Osteocyte (in vitro differentiated cells): ENCODE measurements around the gene UNC80. TPM values are rescaled to one million over a fixed set of nuclear protein-coding genes. Genes with fewer than 3 reads are reported as not detected.
A peak's percentile ranks its signal among the peaks of the same experiment; 100 is the strongest.

Source experiments
- DNase-seq: peaks from one replicate; pipeline ENCODE4 v3.0.0; 2021; ENCODE audit warnings: mixed read lengths; ENCODE audit not compliant: unreplicated experiment; ENCODE audit errors: extremely low spot score
- H3K27ac Mint-ChIP-seq: one replicate; pipeline ENCODE4 v1.8.0; 2021; ENCODE audit warnings: mild to moderate bottlenecking, mixed read lengths; ENCODE audit not compliant: unreplicated experiment
- H3K27me3 Mint-ChIP-seq: one replicate; pipeline ENCODE4 v1.8.0; 2021; ENCODE audit warnings: mixed read lengths; ENCODE audit not compliant: unreplicated experiment
- H3K36me3 Mint-ChIP-seq: one replicate; pipeline ENCODE4 v1.8.0; 2021; ENCODE audit warnings: mixed read lengths; ENCODE audit not compliant: unreplicated experiment
- H3K4me1 Mint-ChIP-seq: one replicate; pipeline ENCODE4 v1.8.0; 2021; ENCODE audit warnings: mixed read lengths; ENCODE audit not compliant: unreplicated experiment
- H3K4me3 Mint-ChIP-seq: one replicate; pipeline ENCODE4 v1.8.0; 2021; ENCODE audit warnings: mild to moderate bottlenecking, moderate library complexity, mixed read lengths; ENCODE audit not compliant: unreplicated experiment
- H3K9me3 Mint-ChIP-seq: one replicate; pipeline ENCODE4 v1.8.0; 2021; ENCODE audit warnings: mixed read lengths; ENCODE audit not compliant: unreplicated experiment
- CTCF ChIP-seq: fragments of 200-600 bp; sonication (generic); IDR thresholded peaks from 2 replicates; pipeline ENCODE4 v1.5.0; 2021; ENCODE audit warnings: antibody characterized with exemption, mild to moderate bottlenecking, moderate library complexity
- total RNA-seq: library from RNA; stranded (reverse); gene quantifications from 2 replicates; pipeline ENCODE4 v1.2.1, GENCODE V29; 2021

Gene UNC80
- total RNA-seq, 1 donor from 2014 or later: not detected

GRCh38 chr2:210002158-210003157 lies 230.8 kb downstream of the UNC80 start, which contains the start of gene RPE:
RPE (plus strand) TSS chr2:210002638; CDS start chr2:210002662, 24 bp downstream.
- DNase-seq: peak; percentile 97
- H3K27ac Mint-ChIP-seq: peak within 1 kb of the TSS; percentile 81
- H3K36me3 Mint-ChIP-seq: peaks cover 2% of the 10 kb centered on the region
- no peak for TF ChIP-seq CTCF
- H3K4me3 Mint-ChIP-seq: peak within 1 kb of the TSS; percentile 91
- no peaks in the 10 kb centered on the region for H3K9me3 Mint-ChIP-seq
- H3K27me3 Mint-ChIP-seq: no peaks in the 10 kb centered on the region
- peaks cover 27% of the 10 kb centered on the region for H3K4me1 Mint-ChIP-seq

GRCh38 chr2:210003359-210003758 lies 231.7 kb downstream of the UNC80 start:
- peak overlapping the region; percentile 77 for H3K27ac Mint-ChIP-seq
- no peak for TF ChIP-seq CTCF
- no peak for DNase-seq

GRCh38 chr2:210004881-210005280 lies 233.2 kb downstream of the UNC80 start:
- Mint-ChIP-seq H3K36me3 (peaks cover 9% of the 10 kb centered on the region), H3K4me3 (no peak overlapping the region), H3K9me3 (no peaks in the 10 kb centered on the region), H3K27me3 (no peaks in the 10 kb centered on the region), H3K27ac (no peak overlapping the region), H3K4me1 (peaks cover 27% of the 10 kb centered on the region)
- no peak for TF ChIP-seq CTCF
- DNase-seq: no peak

More at GRCh38 chr2:210003359-210003758, 231.7 kb downstream of the UNC80 start:
- no peaks in the 10 kb centered on the region for H3K27me3 Mint-ChIP-seq
- H3K4me1 Mint-ChIP-seq: peaks cover 27% of the 10 kb centered on the region
- H3K4me3 Mint-ChIP-seq: peak overlapping the region; percentile 91
- H3K36me3 Mint-ChIP-seq: peaks cover 6% of the 10 kb centered on the region
- no peaks in the 10 kb centered on the region for H3K9me3 Mint-ChIP-seq

GRCh38 chr2:210007895-210008294 lies 236.3 kb downstream of the UNC80 start:
- no peak overlapping the region for H3K27ac Mint-ChIP-seq
- no peak overlapping the region for H3K4me3 Mint-ChIP-seq

More at GRCh38 chr2:210007895-210008294, 236.3 kb downstream of the UNC80 start:
- Mint-ChIP-seq H3K4me1 (peaks cover 19% of the 10 kb centered on the region), H3K36me3 (peaks cover 22% of the 10 kb centered on the region), H3K27me3 (no peaks in the 10 kb centered on the region), H3K9me3 (no peaks in the 10 kb centered on the region)
- no peak for TF ChIP-seq CTCF
- DNase-seq: no peak
